Uterus (tissue), 4 donors: Measurements from ENCODE around the gene DPH5. TPM values are rescaled to one million over a fixed set of nuclear protein-coding genes. Genes with fewer than 3 reads are reported as not detected.
A peak's percentile ranks its signal among the peaks of the same experiment; 100 is the strongest.

Experiments
- DNase-seq, 2 donors: peaks; one replicate each; pipeline ENCODE4 v3.0.0-alpha.2; 2019 to 2020
- H3K27ac ChIP-seq, 2 donors: fragments of 200-600 bp; sonication (generic); 1 replicate in 1 of 2; 2 replicates in 1 of 2; pipeline ENCODE4 v1.5.1; 2016 to 2018
- H3K27me3 ChIP-seq, 2 donors: fragments of 200-600 bp; sonication (generic); one replicate each; pipeline ENCODE4 v1.5.1; 2018 to 2019; ENCODE audit warnings: control low read depth in 1 of 2
- H3K36me3 ChIP-seq, 2 donors: fragments of 200-600 bp; sonication (generic); one replicate each; pipeline ENCODE4 v1.5.1; 2019; ENCODE audit warnings: control low read depth in 1 of 2
- H3K4me1 ChIP-seq, 2 donors: fragments of 200-600 bp; sonication (generic); one replicate each; pipeline ENCODE4 v1.5.1; 2018 to 2019; ENCODE audit warnings: control low read depth in 1 of 2
- H3K4me3 ChIP-seq, 2 donors: fragments of 200-600 bp; sonication (generic); 1 replicate in 1 of 2; 2 replicates in 1 of 2; pipeline ENCODE4 v1.5.1; 2018 to 2019; ENCODE audit warnings: mild to moderate bottlenecking in 1 of 2
- H3K9me3 ChIP-seq, 2 donors: fragments of 200-600 bp; sonication (generic); one replicate each; pipeline ENCODE4 v1.5.1; 2019; ENCODE audit warnings: control low read depth in 1 of 2
- CTCF ChIP-seq, 4 experiments: fragments of 200-600 bp in 2 of 4; fragments of 450-650 bp in 2 of 4; sonication (generic) in 2 of 4; IDR thresholded peaks; one replicate each; pipeline ENCODE4 v1.5.1; 2016 to 2019; ENCODE audit warnings: antibody characterized with exemption in 4 of 4, mild to moderate bottlenecking in 2 of 4, moderate library complexity in 1 of 4
- POLR2A ChIP-seq, 2 donors: fragments of 450-650 bp; IDR thresholded peaks; one replicate each; pipeline ENCODE4 v1.6.1; 2016; ENCODE audit warnings: antibody characterized with exemption in 2 of 2, mild to moderate bottlenecking in 1 of 2, moderate library complexity in 1 of 2
- intact Hi-C: fragments of 100-400 bp; cut with DNase I; formaldehyde crosslinking; loops from one replicate; pipeline ENCODE4 v1.15.1; 2023; ENCODE audit warnings: low total_unique reads
- total RNA-seq, 4 donors: library from RNA; depleted of rRNA in 3 of 4; stranded (reverse); fragments of >200 nt in 3 of 4; gene quantifications; one replicate each; pipeline versions ENCODE4 v1.1.0 to v1.2.4, GENCODE V29; 2014 to 2023
- donor health status: DM: yes; HTN: yes; CAD: no.

Gene DPH5
- total RNA-seq, 4 donors from 2014 or later, result 5.6 to 46.8 (median 21.6) TPM

GRCh38 chr1:100995198-100995988 lies 30.2 kb downstream of the DPH5 start:
- DNase-seq, result no peak
- TF ChIP-seq POLR2A (IDR thresholded peaks at IDR 0.05), result no peak
- TF ChIP-seq CTCF (IDR thresholded peaks at IDR 0.05), result no peak
- Histone ChIP-seq H3K27me3 (no peaks in the 10 kb centered on the region), H3K27ac (peak overlapping the region in 1 of 2 donors; percentile 56), H3K4me3 (no peak overlapping the region), H3K9me3 (no peaks in the 10 kb centered on the region), H3K4me1 (no peaks in the 10 kb centered on the region), H3K36me3 (no peaks in the 10 kb centered on the region)
- intact Hi-C loops, result no loop called here

- no peaks in the 10 kb centered on the region for H3K9me3 ChIP-seq
- intact Hi-C loops, result no loop called here
- H3K4me1 ChIP-seq, result no peaks in the 10 kb centered on the region
- no peak overlapping the region for H3K27ac ChIP-seq
- H3K4me3 ChIP-seq, result no peak overlapping the region
- no peak for DNase-seq
- TF ChIP-seq CTCF (IDR thresholded peaks at IDR 0.05), result no peak
- no peak for TF ChIP-seq POLR2A (IDR thresholded peaks at IDR 0.05)
- no peaks in the 10 kb centered on the region for H3K27me3 ChIP-seq
- no peaks in the 10 kb centered on the region for H3K36me3 ChIP-seq
These were observed 36.1 kb downstream of the DPH5 start for GRCh38 chr1:100989306-100990077.

- TF ChIP-seq CTCF (IDR thresholded peaks at IDR 0.05) (no peak), POLR2A (IDR thresholded peaks at IDR 0.05) (no peak)
These were observed 37.5 kb downstream of the DPH5 start for GRCh38 chr1:100988121-100988520.

GRCh38 chr1:100982793-100983192 lies 42.8 kb downstream of the DPH5 start:
- no peak for DNase-seq
- H3K9me3 ChIP-seq, result no peaks in the 10 kb centered on the region
- no peaks in the 10 kb centered on the region for H3K36me3 ChIP-seq
- TF ChIP-seq CTCF (IDR thresholded peaks at IDR 0.05) (no peak), POLR2A (IDR thresholded peaks at IDR 0.05) (no peak)
- intact Hi-C loops, result no loop called here
- no peak overlapping the region for H3K4me3 ChIP-seq
- H3K27me3 ChIP-seq, result no peaks in the 10 kb centered on the region
- no peaks in the 10 kb centered on the region for H3K4me1 ChIP-seq
- H3K27ac ChIP-seq, result no peak overlapping the region

More at GRCh38 chr1:100988121-100988520, 37.5 kb downstream of the DPH5 start:
- Histone ChIP-seq H3K27me3 (no peaks in the 10 kb centered on the region), H3K4me1 (no peaks in the 10 kb centered on the region), H3K9me3 (no peaks in the 10 kb centered on the region), H3K36me3 (no peaks in the 10 kb centered on the region), H3K4me3 (no peak overlapping the region), H3K27ac (no peak overlapping the region)
- intact Hi-C loops, result no loop called here
- DNase-seq, result no peak

- no peaks in the 10 kb centered on the region for H3K36me3 ChIP-seq
- TF ChIP-seq POLR2A (IDR thresholded peaks at IDR 0.05) (no peak), CTCF (IDR thresholded peaks at IDR 0.05) (no peak)
- DNase-seq, result no peak
These were observed 46.0 kb downstream of the DPH5 start for GRCh38 chr1:100979631-100980030.

More at GRCh38 chr1:100979631-100980030, 46.0 kb downstream of the DPH5 start:
- no peaks in the 10 kb centered on the region for H3K4me1 ChIP-seq
- no peaks in the 10 kb centered on the region for H3K27me3 ChIP-seq
- intact Hi-C loops, result no loop called here
- H3K9me3 ChIP-seq, result no peaks in the 10 kb centered on the region
- H3K4me3 ChIP-seq, result no peak overlapping the region
- no peak overlapping the region for H3K27ac ChIP-seq
